ENCODE results near the gene FCHSD2.

FCHSD2 gene

DNA sequence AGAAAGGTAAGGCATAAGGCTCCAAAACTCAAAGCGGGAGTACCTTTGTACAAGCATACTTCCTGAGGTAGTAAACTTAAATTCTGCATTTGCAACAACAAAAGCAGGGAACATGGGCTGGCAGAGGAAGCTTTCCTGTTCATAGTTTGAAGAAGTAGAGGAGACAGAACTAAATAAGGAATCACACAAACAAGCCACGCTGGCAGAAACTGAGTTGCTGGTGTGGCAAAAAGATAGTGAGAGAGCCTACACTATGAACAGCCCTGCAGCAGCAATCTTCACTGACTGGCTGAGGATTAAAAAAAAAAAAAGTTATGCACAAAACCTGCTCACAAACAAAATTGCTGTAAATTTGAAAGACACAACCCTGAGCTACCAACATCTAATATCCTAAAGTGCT is 46.5 kb downstream of the FCHSD2 start:
- Histone ChIP-seq H3K27me3 (replicated peaks in 2 of 5; ENCODE audit: control insufficient read depth in 4 of 5, insufficient read depth in 5 of 5, low read length in 4 of 5) (no peaks in the 10 kb centered on the region), H3K36me3 (ENCODE audit: control insufficient read depth in 4 of 4, insufficient read depth in 4 of 4, low read length in 3 of 4) (peaks cover 0 to 13% (median 6%) of the 10 kb centered on the region in 4 experiments), H3K4me3 (ENCODE audit: control insufficient read depth in 1 of 7, extremely low read depth in 1 of 7, insufficient read depth in 4 of 7, low read depth in 2 of 7, low read length in 6 of 7) (no peak overlapping the region), H3K27ac (ENCODE audit: insufficient read depth in 1 of 2, low read depth in 1 of 2, low read length in 2 of 2, poor library complexity in 1 of 2, severe bottlenecking in 2 of 2) (no peak overlapping the region), H3K4me1 (ENCODE audit: control extremely low read depth in 1 of 4, control insufficient read depth in 4 of 4, insufficient read depth in 4 of 4, low read length in 3 of 4) (peaks cover 3 to 13% (median 10%) of the 10 kb centered on the region in 4 experiments), H3K9me3 (ENCODE audit: control extremely low read depth in 1 of 5, control insufficient read depth in 4 of 5, insufficient read depth in 2 of 5, low read depth in 1 of 5, low read length in 4 of 5) (no peaks in the 10 kb centered on the region)
- POLR2A ChIA-PET, result no interaction called here
- CTCF ChIA-PET, result interaction anchor here (1.2 to 1.9 kb wide), 2 partner anchors 9 to 14 kb away, joined by 3 to 4 read pairs; no protein-coding TSS in a partner anchor
- DNase-seq, result peak in 2 of 3 donors; percentile 10 to 21
- WGBS (ENCODE audit: insufficient coverage), result no CpG with 5 or more reads among the region's 2 CpGs

DNA sequence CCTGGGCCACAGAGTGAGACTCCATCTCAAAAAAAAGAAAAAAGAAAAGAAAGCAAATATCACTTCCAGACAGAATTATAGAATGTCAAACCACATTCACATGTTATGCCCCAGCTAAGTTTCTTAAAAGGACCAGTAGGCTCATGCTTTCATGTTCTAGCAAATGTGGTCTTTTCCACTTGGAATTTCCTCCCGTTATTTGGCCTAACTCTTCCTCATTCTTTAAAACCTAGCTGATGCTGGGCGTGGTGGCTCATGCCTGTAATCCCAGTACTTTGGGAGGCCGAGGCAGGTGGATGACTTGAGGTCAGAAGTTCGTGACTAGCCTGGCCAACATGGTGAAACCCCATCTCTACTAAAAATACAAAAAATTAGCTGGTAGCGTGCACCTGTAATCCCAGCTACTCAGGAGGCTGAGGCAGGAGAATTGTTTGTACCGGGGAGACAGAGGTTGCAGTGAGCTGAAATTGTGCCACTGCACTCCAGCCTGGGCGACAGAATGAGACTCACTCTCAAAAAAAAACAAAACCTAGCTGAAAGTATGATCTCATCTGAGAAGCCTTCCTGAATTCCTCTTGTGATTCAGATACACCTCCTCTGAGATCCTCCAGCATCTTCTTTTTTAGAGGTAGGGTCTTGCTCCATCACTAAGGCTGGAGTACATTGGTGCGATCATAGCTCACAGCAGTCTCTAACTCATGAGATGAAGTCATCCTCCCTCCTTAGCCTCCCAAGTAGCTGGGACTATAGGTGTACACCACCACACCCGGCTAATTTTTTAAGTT is 50.4 kb downstream of the FCHSD2 start:
- CTCF ChIA-PET, result interaction anchor here (1.1 kb wide), 1 partner anchor 20 kb away, joined by 5 read pairs; no protein-coding TSS in a partner anchor
- Histone ChIP-seq H3K4me3 (ENCODE audit: control insufficient read depth in 1 of 7, extremely low read depth in 1 of 7, insufficient read depth in 4 of 7, low read depth in 2 of 7, low read length in 6 of 7) (no peak overlapping the region), H3K27ac (ENCODE audit: insufficient read depth in 1 of 2, low read depth in 1 of 2, low read length in 2 of 2, poor library complexity in 1 of 2, severe bottlenecking in 2 of 2) (no peak overlapping the region), H3K4me1 (ENCODE audit: control extremely low read depth in 1 of 4, control insufficient read depth in 4 of 4, insufficient read depth in 4 of 4, low read length in 3 of 4) (peaks cover 3 to 16% (median 9%) of the 10 kb centered on the region in 4 experiments), H3K9me3 (ENCODE audit: control extremely low read depth in 1 of 5, control insufficient read depth in 4 of 5, insufficient read depth in 2 of 5, low read depth in 1 of 5, low read length in 4 of 5) (no peaks in the 10 kb centered on the region), H3K36me3 (ENCODE audit: control insufficient read depth in 4 of 4, insufficient read depth in 4 of 4, low read length in 3 of 4) (peaks cover 0 to 6% (median 5%) of the 10 kb centered on the region in 4 experiments), H3K27me3 (replicated peaks in 2 of 5; ENCODE audit: control insufficient read depth in 4 of 5, insufficient read depth in 5 of 5, low read length in 4 of 5) (no peaks in the 10 kb centered on the region)
- no peak for DNase-seq
- POLR2A ChIA-PET, result interaction anchor here (0.8 kb wide), 1 partner anchor 14 kb away, joined by 4 read pairs; no protein-coding TSS in a partner anchor
- 95% methylated on average over 5 of the region's 9 CpGs for WGBS (ENCODE audit: insufficient coverage)

DNA sequence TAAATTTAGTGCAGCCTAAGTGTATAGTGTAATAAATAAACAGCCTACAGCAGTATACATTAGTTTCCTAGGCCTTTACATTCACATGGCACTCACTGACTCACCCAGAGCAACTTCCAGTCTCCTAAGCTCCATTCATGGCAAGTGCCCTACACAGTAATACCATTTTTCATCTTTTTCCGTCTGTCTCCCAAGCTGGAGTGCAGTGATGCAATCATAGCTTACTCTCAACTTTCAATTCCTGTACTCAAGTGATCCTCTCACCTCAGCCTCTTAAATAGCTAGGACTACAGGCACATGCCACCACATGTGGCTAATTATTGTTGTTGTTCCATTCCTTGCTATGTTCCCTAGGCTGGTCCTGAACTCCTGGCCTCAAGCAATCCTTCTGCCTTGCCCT is 54.4 kb downstream of the FCHSD2 start:
- peaks cover 4 to 10% (median 6%) of the 10 kb centered on the region in 4 experiments for H3K36me3 ChIP-seq (ENCODE audit: control insufficient read depth in 4 of 4, insufficient read depth in 4 of 4, low read length in 3 of 4)
- no peak for DNase-seq
- no peaks in the 10 kb centered on the region for H3K9me3 ChIP-seq (ENCODE audit: control extremely low read depth in 1 of 5, control insufficient read depth in 4 of 5, insufficient read depth in 2 of 5, low read depth in 1 of 5, low read length in 4 of 5)
- no CpG with 5 or more reads among the region's 1 CpG for WGBS (ENCODE audit: insufficient coverage)
- CTCF ChIA-PET, result interaction anchor here (0.6 to 1.2 kb wide), 2 partner anchors 16 to 90 kb away, joined by 3 to 5 read pairs; no protein-coding TSS in a partner anchor
- no peak overlapping the region for H3K4me3 ChIP-seq (ENCODE audit: control insufficient read depth in 1 of 7, extremely low read depth in 1 of 7, insufficient read depth in 4 of 7, low read depth in 2 of 7, low read length in 6 of 7)
- no peaks in the 10 kb centered on the region for H3K27me3 ChIP-seq (replicated peaks in 2 of 5; ENCODE audit: control insufficient read depth in 4 of 5, insufficient read depth in 5 of 5, low read length in 4 of 5)
- H3K27ac ChIP-seq (ENCODE audit: insufficient read depth in 1 of 2, low read depth in 1 of 2, low read length in 2 of 2, poor library complexity in 1 of 2, severe bottlenecking in 2 of 2), result no peak overlapping the region
- peaks cover 0 to 13% (median 4%) of the 10 kb centered on the region in 4 experiments for H3K4me1 ChIP-seq (ENCODE audit: control extremely low read depth in 1 of 4, control insufficient read depth in 4 of 4, insufficient read depth in 4 of 4, low read length in 3 of 4)
- POLR2A ChIA-PET, result interaction anchor here (0.6 kb wide), 1 partner anchor 41 kb away, joined by 5 read pairs; no protein-coding TSS in a partner anchor

DNA sequence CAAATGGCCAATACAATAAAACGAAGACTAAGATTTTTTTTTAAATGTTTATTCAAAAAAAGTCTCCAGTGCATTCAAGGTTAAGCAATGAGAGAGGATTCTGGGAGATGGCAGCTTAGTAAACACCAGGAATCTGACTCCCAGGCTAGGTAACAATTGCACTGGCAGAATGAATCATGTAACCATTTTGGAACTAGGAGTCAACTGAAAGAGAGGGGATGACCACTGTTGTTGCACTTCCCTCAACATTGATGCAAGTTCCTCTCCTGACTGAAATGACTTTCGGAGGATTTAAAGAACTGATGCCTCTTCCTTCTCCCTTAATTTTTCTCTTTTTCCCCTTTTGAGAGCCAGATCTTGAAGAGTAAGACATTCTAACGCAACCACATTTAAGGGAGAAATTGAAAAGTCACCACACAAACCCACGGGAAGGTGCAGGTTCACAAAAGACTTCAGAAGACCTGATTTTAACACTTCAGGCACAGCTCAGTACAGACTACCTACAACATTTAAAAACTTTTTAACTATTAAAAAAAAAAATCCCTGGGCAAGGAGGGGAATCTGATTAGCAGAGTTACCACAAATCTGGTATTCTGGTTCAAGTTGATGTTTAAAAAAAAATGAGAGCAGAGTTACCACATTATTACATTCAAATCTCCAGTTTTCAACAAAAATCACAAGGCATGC is 56.8 kb downstream of the FCHSD2 start:
- Histone ChIP-seq H3K27me3 (replicated peaks in 2 of 5; ENCODE audit: control insufficient read depth in 4 of 5, insufficient read depth in 5 of 5, low read length in 4 of 5) (no peaks in the 10 kb centered on the region), H3K27ac (ENCODE audit: insufficient read depth in 1 of 2, low read depth in 1 of 2, low read length in 2 of 2, poor library complexity in 1 of 2, severe bottlenecking in 2 of 2) (no peak overlapping the region), H3K4me3 (ENCODE audit: control insufficient read depth in 1 of 7, extremely low read depth in 1 of 7, insufficient read depth in 4 of 7, low read depth in 2 of 7, low read length in 6 of 7) (peak overlapping the region in 1 of 7 experiments; percentile 40), H3K4me1 (ENCODE audit: control extremely low read depth in 1 of 4, control insufficient read depth in 4 of 4, insufficient read depth in 4 of 4, low read length in 3 of 4) (peaks cover 0 to 13% (median 4%) of the 10 kb centered on the region in 4 experiments), H3K36me3 (ENCODE audit: control insufficient read depth in 4 of 4, insufficient read depth in 4 of 4, low read length in 3 of 4) (peaks cover 4 to 16% (median 6%) of the 10 kb centered on the region in 4 experiments), H3K9me3 (ENCODE audit: control extremely low read depth in 1 of 5, control insufficient read depth in 4 of 5, insufficient read depth in 2 of 5, low read depth in 1 of 5, low read length in 4 of 5) (no peaks in the 10 kb centered on the region)
- DNase-seq, result peak; percentile 11 to 46 (median 35)
- ChIA-PET POLR2A (no interaction called here), CTCF (interaction anchor here (1.9 kb wide), 1 partner anchor 8 kb away, joined by 6 read pairs; no protein-coding TSS in a partner anchor)
- 63% methylated on average over 2 of the region's 4 CpGs for WGBS (ENCODE audit: insufficient coverage)

DNA sequence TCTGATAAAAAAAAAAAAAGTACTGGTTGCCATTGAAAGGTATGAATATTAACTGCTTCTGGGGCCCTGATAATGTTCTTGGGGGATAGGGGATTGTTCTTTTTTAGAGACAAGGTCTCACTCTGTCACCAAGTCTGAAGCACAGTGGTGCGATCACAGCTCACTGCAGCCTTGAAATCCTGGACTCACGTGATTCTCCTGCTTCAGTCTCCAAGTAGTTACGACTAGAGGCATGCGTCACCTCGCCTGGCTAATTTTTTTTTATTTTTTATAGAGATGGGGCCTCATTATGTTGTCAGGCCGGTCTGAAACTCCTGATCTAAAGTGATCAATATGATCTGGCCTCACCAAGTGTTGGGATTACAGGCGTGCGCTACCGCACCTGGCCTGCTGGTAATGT is 63.5 kb downstream of the FCHSD2 start:
- WGBS (ENCODE audit: insufficient coverage), result 100% methylated on average over 5 of the region's 9 CpGs
- POLR2A ChIA-PET, result no interaction called here

DNA sequence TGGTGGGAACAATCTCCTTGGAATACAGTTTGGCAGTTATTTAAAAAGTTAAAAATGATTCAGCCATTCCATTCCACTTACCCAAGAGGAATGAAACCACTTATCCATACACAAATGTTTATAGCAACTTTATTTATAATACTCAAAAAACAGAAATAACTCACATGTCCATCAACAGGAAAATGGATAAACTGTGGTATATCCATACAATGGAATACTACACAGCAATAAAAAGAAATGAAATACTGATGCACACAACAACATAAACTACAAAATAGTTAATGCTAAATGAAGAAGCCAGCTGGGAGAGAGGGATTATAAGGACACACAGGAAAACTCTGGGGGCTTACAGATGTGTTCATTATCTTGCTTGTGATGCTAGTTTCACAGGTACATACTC is 64.7 kb downstream of the FCHSD2 start:
- no peak for DNase-seq
- Histone ChIP-seq H3K36me3 (ENCODE audit: control insufficient read depth in 4 of 4, insufficient read depth in 4 of 4, low read length in 3 of 4) (peaks cover 3 to 20% (median 15%) of the 10 kb centered on the region in 4 experiments), H3K27ac (ENCODE audit: insufficient read depth in 1 of 2, low read depth in 1 of 2, low read length in 2 of 2, poor library complexity in 1 of 2, severe bottlenecking in 2 of 2) (no peak overlapping the region), H3K9me3 (ENCODE audit: control extremely low read depth in 1 of 5, control insufficient read depth in 4 of 5, insufficient read depth in 2 of 5, low read depth in 1 of 5, low read length in 4 of 5) (peaks cover 0 to 12% (median 0%) of the 10 kb centered on the region in 5 experiments), H3K4me1 (ENCODE audit: control extremely low read depth in 1 of 4, control insufficient read depth in 4 of 4, insufficient read depth in 4 of 4, low read length in 3 of 4) (peaks cover 0 to 20% (median 11%) of the 10 kb centered on the region in 4 experiments), H3K27me3 (replicated peaks in 2 of 5; ENCODE audit: control insufficient read depth in 4 of 5, insufficient read depth in 5 of 5, low read length in 4 of 5) (no peaks in the 10 kb centered on the region), H3K4me3 (ENCODE audit: control insufficient read depth in 1 of 7, extremely low read depth in 1 of 7, insufficient read depth in 4 of 7, low read depth in 2 of 7, low read length in 6 of 7) (no peak overlapping the region)
- CTCF ChIA-PET, result interaction anchor here (0.8 to 1.8 kb wide), 3 partner anchors 9 to 143 kb away, joined by 3 to 6 read pairs (median 3); no protein-coding TSS in a partner anchor
- POLR2A ChIA-PET, result no interaction called here

More for the DNA sequence above, 63.5 kb downstream of the FCHSD2 start:
- H3K9me3 ChIP-seq (ENCODE audit: control extremely low read depth in 1 of 5, control insufficient read depth in 4 of 5, insufficient read depth in 2 of 5, low read depth in 1 of 5, low read length in 4 of 5), result peaks cover 0 to 12% (median 0%) of the 10 kb centered on the region in 5 experiments
- no peaks in the 10 kb centered on the region for H3K27me3 ChIP-seq (replicated peaks in 2 of 5; ENCODE audit: control insufficient read depth in 4 of 5, insufficient read depth in 5 of 5, low read length in 4 of 5)
- no peak overlapping the region for H3K4me3 ChIP-seq (ENCODE audit: control insufficient read depth in 1 of 7, extremely low read depth in 1 of 7, insufficient read depth in 4 of 7, low read depth in 2 of 7, low read length in 6 of 7)
- DNase-seq, result no peak
- peaks cover 0 to 8% (median 2%) of the 10 kb centered on the region in 4 experiments for H3K4me1 ChIP-seq (ENCODE audit: control extremely low read depth in 1 of 4, control insufficient read depth in 4 of 4, insufficient read depth in 4 of 4, low read length in 3 of 4)
- peaks cover 3 to 21% (median 16%) of the 10 kb centered on the region in 4 experiments for H3K36me3 ChIP-seq (ENCODE audit: control insufficient read depth in 4 of 4, insufficient read depth in 4 of 4, low read length in 3 of 4)
- no peak overlapping the region for H3K27ac ChIP-seq (ENCODE audit: insufficient read depth in 1 of 2, low read depth in 1 of 2, low read length in 2 of 2, poor library complexity in 1 of 2, severe bottlenecking in 2 of 2)
- CTCF ChIA-PET, result interaction anchor here (1.5 kb wide), 1 partner anchor 59 kb away, joined by 3 read pairs; no protein-coding TSS in a partner anchor

Data from common myeloid progenitor, CD34-positive (primary cell).